GM19035 (cell line): ENCODE data around the gene CYP4A22.
"Not testable (repeated sequence)": the region's sequence is repeated elsewhere in the genome, so short reads cannot be mapped to it uniquely, and the experiment has no call there.

Source experiments
- ATAC-seq: cut with Tn5 transposase; IDR thresholded peaks from one replicate; pipeline ENCODE4 v1.9.1; 2021; ENCODE audit not compliant: unreplicated experiment

Gene CYP4A22

DNA sequence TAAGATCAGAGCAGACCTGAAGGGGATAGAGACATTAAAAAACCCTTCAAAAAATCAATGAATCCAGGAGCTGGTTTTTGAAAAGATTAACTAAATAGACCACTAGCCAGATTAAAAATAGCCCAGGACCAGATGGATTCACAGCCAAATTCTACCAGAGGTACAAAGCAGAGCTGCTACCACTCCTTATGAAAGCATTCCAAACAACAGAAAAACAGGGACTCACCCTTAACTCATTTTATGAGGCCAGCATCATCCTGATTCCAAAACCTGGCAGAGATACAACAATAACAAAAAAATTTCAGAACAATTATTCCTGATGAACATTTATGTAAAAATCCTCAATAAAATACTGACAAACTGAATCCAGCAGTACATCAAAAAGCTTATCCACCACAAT lies 19.2 kb downstream of the CYP4A22 start:
- ATAC-seq, result not testable (repeated sequence)

DNA sequence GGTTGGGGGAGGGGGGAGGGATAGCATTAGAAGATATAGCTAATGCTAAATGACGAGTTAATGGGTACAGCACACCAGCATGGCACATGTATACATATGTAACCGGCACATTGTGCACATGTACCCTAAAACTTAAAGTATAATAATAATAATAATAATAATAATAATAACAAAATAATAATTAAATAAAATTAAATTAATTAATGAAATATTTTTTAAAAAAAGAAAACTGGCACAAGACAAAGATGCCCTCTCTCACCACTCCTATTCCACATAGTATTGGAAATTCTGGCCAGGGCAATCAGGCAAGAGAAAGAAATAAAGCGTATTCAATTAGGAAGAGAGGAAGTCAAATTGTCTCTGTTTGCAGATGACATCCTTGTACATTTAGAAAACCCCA lies 20.7 kb downstream of the CYP4A22 start:
- ATAC-seq, result not testable (repeated sequence)

DNA sequence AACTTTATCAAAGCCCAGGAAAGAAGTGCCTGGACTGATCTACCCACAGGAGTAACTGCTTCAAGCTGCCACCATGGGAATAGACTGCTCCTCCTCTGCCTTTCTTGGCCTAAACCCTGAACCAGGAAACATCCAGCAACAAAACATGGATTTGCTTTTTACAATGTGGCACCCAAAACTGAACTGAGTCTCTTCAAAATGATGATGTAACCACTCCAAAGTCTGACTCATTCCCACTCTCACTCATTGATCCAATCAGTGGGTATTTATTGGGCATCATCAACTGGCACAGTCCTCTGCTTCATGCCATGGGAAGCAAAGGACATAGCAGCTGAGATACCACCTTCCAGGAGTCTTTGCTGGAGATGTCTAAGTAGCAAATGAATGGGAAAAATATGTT lies 23.5 kb downstream of the CYP4A22 start:
- no peak for ATAC-seq

DNA sequence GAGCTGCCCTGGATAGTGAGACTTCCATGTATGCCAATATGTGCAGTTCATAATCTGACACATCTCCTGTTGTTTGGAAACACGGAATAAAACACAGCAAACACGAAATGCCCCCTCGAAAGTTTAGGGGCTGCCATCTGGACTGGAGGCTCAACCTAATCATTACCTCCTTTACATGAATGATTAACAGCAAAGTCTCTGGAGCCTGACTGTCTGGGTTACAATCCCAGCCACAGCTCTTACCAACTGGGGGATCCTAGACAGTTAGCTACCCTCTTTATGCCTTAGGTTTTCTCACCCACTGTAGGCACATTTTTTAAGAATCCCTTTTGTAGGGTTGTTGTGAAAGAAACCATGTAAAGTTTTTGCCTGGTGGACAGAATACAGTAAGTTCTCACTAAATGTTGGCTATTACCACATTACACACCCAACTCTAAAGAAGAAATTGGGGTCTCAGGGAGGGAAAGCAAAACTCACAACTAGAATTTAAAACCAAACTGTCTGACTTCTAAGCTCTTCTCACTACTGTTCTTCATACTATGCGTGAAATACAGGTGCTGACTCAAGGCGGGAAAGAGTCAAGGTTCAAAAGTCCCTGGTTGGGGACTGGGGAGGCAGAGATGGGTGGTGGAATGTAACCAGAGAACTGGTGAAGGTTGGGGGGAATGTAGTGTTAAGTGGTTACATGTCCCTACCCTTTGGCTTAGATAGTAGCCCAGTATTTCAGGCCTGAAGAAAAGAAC lies 24.2 kb downstream of the CYP4A22 start:
- no peak for ATAC-seq

DNA sequence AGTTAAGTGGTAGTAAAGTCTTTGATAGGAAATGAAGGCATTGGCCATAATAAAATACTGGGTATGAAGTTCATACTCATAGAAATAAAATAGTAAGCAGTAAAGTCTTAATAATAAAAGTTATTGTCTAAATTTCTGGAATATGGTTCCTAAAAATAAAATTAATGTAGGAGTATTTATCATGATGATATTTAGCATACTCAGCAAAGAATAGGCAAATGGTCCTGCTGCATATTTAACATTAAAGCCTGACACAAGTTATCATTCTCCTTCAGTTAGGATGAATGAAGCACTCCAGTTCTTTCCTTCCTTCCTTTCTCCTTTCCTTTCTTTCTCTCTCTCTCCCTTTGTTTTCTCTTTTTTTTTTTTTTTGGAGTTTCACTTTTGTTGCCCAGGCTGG lies 27.3 kb downstream of the CYP4A22 start:
- no peak for ATAC-seq

DNA sequence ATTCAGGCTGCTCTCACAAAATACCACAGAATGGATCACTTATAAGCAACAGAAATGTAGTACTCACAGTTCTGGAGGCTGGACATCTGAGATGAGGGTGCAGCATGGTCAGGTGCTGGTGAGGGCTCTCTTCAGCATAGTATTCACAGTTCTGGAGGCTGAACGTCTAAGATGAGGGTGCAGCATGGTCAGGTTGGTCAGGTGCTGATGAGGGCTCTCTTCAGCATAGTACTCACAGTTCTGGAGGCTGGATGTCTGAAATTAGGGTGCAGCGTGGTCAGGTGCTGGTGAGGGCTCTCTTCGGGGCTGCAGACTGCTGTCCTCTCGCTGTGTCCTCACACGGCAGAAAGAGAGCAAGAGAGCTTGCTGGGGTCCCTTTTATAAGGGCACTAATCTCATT lies 35.5 kb downstream of the CYP4A22 start:
- no peak for ATAC-seq

DNA sequence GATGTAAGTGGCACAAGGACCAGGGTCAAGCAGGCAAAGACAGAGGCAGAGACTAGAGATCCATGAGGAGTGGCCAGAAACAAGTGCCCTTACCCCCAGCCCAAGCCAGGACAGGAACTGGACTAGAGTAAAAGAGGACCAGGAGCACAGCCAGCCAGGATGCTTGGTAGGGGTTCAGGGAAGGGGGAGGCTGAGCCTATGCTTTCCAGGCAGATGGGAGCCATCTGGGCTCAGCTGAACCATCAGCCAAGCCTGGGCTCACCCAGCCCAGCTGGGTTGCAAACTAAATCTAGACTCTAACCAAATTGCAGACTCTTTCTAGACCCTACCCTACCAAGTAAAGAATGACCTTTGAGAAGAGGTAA lies 37.4 kb downstream of the CYP4A22 start:
- no peak for ATAC-seq

DNA sequence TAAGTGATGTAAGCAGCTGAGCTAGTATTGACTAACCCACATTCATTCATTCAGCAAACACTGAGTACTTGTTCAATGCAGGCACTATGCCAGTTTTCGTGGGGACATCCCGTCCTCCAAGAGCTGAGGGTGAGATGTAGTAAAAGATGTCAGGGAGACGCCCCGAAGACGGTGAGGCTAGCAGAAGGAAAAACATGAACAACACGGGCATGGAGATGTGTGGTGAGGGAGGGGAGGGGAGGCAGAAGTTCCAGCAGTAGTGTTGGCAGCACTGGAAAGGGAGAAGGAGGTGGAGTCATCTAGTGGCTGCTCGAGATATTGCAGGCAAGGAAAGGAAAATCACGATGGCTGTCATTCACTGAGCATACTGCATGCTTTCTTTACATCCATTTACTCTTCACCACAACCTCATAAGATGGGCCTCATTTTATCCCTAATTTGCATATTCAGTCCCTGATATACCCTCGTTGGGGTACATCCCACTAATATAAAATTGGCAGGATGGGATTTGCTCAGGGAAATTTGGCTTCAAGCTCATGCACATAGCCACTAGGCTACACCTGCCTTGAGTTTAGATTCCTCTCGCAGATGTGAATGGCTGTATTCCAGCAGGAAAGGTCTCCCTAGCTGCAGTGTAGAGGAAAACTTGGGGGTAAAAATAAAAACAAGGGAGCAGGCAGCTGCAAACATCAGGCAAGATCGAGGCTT lies 38.1 kb downstream of the CYP4A22 start:
- ATAC-seq, result peak; percentile 42

DNA sequence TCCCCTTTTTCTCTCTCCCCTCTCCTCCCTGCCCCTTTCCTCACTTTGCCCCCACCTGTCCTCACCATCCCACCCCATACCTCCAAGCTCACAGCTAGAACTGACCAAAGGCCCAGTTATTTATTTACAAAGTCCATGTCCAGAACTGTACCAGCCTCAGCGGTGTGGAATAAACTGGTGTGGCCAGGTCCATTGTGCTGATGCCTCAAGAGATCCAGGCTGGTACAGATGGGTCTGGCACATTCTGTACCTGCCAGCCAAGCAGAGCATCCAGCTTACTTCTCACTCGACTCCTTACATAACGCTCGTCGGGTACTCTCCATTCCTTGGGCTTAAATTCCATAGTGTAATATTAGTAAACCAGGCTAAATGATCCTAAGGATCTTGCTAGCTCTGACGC lies 40.8 kb downstream of the CYP4A22 start:
- ATAC-seq, result no peak

DNA sequence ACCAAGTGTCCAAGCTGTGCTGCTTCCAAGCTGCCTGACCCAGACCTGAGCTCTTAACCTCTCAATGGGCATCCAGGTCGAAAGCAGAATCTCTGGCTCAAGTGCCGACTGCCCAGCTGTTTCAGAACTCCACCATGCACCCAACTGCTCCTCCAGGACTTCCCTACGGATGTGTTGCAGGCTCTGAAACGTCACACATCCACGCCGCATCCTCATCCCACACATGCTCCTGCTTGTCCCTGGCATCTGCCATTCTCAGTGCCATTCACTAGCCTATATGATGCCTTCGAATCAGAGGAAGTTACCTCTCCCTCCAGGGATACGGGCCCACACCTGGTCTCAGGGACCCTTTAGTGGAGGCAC lies 41.4 kb downstream of the CYP4A22 start:
- no peak for ATAC-seq

DNA sequence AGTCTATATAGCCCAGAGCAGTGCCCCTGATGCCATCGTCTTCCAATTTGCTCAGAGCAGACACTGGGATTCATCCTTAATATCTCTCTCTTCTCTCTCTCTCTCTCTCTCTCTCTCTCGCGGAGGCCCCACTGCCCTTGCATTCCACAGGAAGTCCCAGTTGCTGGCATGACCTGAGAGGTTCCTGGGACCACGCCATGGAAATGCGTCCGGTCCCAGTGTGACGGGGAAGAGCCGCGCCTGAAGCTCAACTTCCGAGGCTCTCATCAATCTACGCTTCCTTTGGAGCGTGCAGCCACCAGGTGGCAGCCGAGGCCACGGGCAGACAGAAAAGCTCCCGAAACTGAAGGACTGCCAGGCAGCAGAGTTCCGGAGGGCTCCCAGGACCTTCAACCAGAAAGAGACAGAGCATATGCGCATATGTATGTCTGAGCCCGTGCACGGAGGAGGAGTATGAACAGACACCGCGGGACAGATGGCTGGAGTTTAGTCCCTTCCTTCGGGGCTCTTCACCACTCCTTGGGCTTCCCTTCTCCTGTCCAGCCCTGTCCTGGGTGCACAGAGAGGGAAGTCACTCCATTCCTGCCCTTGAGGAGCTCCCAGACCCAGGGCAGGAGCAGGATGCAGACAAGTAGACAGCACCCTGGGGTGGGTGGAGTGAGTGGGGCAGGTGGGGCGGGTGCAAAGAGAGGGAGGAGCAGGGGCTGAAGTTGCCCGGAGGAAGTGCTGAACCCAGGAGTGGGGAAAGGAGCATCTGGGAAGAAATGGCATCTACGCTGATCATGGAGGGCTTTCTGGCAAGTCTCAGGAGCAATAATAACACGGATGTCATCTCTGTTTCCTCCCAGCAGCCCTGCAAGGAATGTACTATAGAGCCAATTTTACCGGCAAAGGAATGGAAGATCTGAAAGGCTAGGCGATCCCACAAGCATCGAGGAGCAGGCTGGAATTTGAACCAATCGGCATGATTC lies 42.1 kb downstream of the CYP4A22 start:
- ATAC-seq, result peak; percentile 91

DNA sequence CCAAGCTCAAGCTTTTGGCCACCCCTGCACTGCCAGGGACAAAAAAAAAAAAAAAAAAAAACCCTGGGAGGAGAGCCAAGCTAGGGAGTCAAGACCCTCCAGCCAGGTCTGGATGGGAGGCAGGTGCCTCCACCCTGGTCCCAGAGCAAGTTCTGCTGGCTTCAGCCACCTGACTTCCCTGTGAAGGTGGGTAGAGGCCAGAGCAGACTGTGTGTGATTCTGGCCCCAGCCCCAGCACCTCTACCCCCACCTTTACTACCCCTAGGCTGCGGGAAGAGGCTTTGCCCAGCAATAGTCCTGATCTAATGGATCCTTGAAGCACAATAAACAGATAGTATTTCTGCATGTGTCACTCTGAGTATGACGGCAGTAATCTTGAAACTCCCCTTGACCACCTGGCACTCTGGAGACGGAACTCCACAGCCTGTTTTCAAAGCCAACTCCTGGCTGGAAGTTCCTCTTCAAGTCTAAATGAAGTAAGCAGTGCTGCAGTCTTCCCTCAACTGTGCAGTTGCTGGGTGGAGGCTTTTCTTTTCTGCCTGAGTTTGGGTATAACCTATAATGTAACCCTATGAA lies 42.8 kb downstream of the CYP4A22 start:
- no peak for ATAC-seq

DNA sequence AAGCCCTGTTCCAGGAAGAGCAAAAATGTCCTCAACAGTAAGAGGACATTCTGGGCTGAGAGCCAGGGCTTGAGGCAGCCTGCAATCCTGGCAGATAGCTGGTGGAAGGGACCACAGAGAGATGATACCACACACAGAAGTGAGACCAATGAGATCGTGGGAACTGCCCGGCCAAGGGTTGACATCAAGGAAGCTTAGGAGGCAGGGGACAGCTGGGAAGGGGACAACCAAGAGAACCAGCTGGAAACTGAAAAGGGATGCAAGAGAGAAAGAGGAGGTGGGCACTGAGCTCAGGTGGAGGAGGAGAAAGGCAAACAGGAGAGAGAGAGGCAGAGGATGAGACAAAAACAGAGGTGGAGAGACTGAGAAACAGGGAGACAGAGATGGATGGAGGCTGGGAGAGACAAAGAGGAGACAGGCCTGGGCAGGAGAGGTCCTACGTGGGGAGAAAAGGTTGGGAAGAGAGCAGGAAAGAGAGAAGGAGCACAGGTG lies 43.4 kb downstream of the CYP4A22 start:
- no peak for ATAC-seq

DNA sequence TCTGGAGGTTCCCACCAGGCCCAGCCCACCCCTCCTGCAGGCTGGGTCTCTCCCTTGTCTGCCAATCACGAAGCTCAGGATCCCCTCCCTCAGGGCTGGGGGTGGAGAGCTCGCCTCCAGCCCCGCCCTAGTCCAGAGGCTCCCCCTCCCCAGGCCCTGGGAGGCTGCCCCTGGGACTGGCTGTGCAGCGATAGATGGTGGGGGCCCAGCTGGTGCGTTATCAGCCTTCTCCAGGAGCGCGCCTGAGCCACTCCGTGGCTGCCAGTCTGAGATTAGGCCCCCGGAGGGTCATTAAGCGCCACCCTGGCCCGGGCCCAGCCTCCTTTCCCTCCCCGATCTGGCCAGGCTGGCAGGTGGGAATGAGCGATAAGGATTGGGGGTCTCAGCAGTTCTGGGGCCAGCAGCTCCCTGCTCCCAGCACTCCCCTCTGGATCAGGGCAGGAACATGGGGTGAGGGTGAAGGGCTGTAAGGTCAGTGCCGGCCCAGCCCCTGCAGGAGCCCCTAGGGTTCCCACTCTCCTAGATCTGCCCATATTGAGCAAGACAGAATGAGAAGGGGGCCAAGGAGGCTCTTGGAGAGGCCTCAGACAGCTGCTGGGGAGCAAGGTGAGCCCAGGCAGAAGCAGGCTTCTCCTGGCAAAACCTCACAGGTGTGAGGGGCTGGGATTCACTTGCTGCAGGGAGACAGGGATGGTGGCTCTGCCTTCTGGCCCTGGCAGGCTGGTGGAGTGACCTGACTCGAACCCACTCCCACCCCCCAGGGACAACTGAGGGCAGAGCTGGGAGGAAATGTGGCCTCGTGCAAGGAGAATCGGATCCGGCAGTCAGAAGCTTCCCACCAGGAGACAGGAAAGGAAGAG lies 44.1 kb downstream of the CYP4A22 start:
- ATAC-seq, result no peak

DNA sequence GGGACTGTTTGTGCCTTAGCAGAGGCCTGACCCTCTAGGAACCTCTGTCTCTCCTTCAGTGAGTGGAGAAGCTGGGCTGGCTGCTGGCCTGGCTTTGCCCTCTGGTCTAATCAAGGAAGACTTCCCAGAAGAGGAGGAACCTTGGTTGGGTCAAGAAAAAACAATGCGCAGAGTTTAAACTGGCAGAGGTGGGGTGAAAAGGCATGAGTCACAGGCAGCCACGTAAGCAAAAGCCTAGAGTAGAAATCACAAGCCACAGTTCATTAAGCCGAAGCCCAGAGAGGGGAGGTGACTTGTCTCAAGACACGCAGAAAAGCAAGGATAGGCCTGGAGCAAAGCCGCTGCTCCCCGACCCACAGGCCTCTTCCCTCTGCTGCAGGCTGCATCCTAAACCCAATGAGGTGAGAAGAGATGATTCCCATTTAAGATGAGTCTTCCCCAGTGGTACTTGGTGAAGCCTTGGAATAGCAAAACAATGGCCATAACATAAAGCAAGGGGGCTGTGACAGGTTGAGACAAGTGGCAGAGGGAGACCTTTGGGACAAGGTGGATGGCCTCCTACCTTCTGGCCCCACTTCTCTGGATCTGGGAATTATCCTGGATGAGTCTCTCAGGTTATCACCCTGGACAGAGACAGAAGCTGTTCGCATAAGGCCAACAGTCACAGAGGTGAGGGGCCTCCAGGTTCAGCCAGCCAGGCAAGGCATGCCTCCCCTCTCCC lies 44.9 kb downstream of the CYP4A22 start:
- no peak for ATAC-seq

DNA sequence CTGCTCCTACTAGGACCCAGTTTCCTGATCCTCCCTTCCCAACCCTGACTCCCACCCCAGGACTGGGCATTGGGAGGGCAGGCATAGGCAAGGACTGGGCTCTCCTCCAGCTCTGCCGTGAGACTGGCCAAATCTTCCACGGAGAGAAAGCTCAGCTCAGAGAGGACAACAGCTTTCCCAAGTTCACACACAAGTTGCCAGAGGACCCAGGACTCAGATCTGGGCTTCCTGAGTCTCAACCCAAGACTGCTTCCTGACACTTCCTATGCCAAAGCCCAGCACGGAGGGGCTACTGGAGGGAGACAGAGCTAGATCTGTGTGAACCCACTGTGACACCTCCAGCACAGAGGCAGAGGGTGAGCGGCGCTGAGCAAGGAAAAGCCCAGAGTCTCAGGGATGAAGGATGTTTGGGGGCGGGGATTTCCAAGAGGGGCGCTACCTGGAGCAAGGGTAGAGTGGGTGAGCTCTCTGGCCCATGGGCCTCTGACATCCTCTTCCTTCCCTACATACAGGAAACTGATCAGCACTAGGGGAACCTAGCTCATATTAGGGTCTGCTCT lies 45.5 kb downstream of the CYP4A22 start:
- ATAC-seq, result no peak

DNA sequence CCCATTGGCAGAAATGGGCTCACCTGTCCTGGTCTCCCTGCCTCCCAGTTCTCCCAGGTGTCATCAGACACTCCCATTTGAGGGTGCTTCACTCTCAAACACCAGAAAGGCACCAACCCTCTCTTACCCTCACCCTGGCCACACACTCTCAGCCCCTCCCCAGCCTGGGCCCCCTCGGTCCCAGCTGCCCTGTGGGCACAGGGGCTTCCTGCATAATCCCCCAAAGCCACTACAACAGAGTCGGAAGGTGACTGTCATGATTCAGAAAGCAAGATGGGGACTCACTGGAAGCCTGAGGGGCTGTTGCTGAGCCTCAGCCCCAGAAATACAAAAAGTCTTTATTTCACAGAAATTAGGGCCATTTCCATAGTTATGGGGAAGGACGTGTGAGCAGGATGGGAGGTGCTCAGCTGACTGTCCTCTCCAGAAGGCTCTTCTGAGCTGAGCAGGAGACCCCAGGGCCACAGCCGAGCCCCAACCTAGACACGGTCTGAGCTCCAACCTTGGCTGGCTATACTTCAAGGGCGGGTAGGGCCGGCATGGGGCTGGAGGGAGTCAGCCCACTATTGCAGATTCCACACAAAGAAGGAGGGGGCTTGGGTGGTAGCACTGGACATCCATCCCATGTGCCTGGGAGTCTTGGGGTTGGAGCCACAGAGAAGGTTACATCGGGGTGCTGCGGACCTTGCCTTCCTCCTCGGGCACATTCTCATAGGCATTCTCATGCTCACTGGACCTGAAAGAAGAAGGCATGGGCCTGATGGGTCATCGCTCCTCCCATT lies 46.3 kb downstream of the CYP4A22 start:
- no peak for ATAC-seq

DNA sequence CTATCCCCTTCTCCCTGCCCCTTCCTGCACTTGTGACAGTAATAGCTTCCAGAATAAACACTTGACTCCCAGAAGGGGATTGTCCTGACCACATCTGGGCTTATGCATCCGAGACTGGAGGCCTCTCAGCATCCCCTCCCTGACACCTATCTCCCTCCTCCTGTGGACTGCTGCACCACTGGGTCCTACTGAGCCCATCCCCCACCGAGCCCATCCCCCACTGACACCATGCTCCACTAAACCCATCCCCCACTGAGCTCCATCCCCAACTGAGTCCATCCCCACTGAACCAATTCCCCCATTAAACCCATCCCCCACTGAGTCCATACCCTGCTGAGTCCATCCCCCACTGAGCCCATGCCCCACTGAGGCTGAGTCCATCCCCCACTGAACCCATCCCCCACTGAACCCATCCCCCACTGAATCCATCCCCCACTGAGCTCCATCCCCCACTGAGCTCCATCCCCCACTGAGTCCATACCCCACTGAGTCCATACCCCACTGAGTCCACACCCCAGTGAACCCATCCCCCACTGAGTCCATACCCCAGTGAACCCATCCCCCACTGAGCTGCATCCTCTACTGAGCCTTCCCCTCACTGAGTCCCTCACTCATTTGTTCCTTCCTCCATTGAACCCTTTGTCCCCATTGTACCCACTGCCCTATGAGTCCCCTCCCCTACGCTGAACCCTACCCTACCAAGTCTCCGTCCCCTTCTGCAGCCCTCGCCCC lies 47.0 kb downstream of the CYP4A22 start:
- no peak for ATAC-seq
